ENCODE data around the gene PRL. TPM values are rescaled to one million over a fixed set of nuclear protein-coding genes. Genes with fewer than 3 reads are reported as not detected.

Gene PRL
- total RNA-seq, 3 donors from 2014 or later (not counting 1 experiment from before 2014, with no cell fraction given), result not detected

DNA sequence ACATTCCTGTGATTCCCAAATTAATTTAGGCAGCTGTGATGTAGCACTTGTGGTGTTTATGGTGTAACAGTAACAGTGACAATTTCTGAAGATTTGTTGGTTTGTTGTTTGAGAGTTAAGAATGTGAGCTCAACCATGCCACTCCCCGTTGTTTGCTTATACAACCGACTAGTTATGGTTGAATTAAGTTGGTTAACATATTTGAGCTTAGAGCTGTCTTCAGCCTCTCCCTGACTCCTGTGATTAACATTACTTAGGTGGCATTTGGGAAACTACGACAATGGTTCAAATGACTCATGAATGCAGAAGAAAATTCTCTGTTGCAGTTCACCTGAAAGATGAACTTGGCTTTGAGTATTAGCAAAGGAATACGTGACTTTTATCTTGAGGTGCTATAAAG is 35.9 kb upstream of the PRL start:
- 88% methylated on average over 3 of the region's 4 CpGs for WGBS (ENCODE audit: insufficient coverage)
- peaks cover 4 to 6% of the 10 kb centered on the region in 2 donors for H3K9me3 Mint-ChIP-seq

DNA sequence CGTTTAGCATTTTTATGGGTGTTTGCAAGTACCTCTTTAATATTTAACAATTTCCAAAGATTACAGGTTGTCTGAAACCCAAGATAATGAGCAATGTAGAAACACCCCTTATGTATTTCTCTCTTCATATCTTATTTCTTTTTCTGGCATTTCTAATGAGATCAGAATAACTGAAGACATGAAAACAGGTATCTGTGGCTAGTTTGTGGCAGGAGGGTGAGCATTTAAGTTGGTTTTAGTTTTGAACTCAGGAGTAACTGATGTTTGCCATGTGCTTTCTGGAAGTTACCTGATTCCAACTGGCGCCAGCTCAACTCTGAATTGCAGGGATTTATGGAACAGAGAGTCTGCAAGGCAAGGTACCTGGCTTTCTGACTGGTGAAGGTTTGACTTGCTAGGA is 35.4 kb upstream of the PRL start:
- Histone ChIP-seq H3K9me3 (ENCODE audit: control insufficient read depth, insufficient read depth, low read length) (no peaks in the 10 kb centered on the region), H3K4me1 (ENCODE audit: control insufficient read depth, insufficient read depth, low read length) (no peaks in the 10 kb centered on the region), H3K27me3 (ENCODE audit: control insufficient read depth, insufficient read depth, low read length) (no peaks in the 10 kb centered on the region), H3K36me3 (ENCODE audit: control insufficient read depth, insufficient read depth, low read length) (no peaks in the 10 kb centered on the region), H3K4me3 (ENCODE audit: low read length) (no peak overlapping the region), H3K27ac (ENCODE audit: low read length) (no peak overlapping the region)
- peaks cover 2 to 6% of the 10 kb centered on the region in 2 donors for H3K9me3 Mint-ChIP-seq
- ATAC-seq, result no peak
- 92% methylated on average over 1 of the region's 2 CpGs for WGBS (ENCODE audit: insufficient coverage)
- no peaks in the 10 kb centered on the region for H3K36me3 Mint-ChIP-seq
- no peak for DNase-seq
- TF ChIP-seq, protein P1, sequence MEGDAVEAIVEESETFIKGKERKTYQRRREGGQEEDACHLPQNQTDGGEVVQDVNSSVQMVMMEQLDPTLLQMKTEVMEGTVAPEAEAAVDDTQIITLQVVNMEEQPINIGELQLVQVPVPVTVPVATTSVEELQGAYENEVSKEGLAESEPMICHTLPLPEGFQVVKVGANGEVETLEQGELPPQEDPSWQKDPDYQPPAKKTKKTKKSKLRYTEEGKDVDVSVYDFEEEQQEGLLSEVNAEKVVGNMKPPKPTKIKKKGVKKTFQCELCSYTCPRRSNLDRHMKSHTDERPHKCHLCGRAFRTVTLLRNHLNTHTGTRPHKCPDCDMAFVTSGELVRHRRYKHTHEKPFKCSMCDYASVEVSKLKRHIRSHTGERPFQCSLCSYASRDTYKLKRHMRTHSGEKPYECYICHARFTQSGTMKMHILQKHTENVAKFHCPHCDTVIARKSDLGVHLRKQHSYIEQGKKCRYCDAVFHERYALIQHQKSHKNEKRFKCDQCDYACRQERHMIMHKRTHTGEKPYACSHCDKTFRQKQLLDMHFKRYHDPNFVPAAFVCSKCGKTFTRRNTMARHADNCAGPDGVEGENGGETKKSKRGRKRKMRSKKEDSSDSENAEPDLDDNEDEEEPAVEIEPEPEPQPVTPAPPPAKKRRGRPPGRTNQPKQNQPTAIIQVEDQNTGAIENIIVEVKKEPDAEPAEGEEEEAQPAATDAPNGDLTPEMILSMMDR (IDR thresholded peaks at IDR 0.05), result no peak
- H3K4me3 Mint-ChIP-seq, result no peak overlapping the region
- intact Hi-C loops (cut with micrococcal nuclease), result no loop called here
- no peaks in the 10 kb centered on the region for H3K27me3 Mint-ChIP-seq (ENCODE audit: low read depth in 2 of 2)
- H3K4me1 Mint-ChIP-seq, result no peaks in the 10 kb centered on the region
- H3K27ac Mint-ChIP-seq, result no peak overlapping the region

More for the DNA sequence above, 35.9 kb upstream of the PRL start:
- ATAC-seq, result no peak
- H3K4me3 Mint-ChIP-seq, result no peak overlapping the region
- H3K27me3 ChIP-seq (ENCODE audit: control insufficient read depth, insufficient read depth, low read length), result no peaks in the 10 kb centered on the region
- no peaks in the 10 kb centered on the region for H3K4me1 Mint-ChIP-seq
- no peak overlapping the region for H3K27ac ChIP-seq (ENCODE audit: low read length)
- H3K27me3 Mint-ChIP-seq (ENCODE audit: low read depth in 2 of 2), result no peaks in the 10 kb centered on the region
- no peak overlapping the region for H3K4me3 ChIP-seq (ENCODE audit: low read length)
- no peaks in the 10 kb centered on the region for H3K9me3 ChIP-seq (ENCODE audit: control insufficient read depth, insufficient read depth, low read length)
- no peaks in the 10 kb centered on the region for H3K36me3 Mint-ChIP-seq
- TF ChIP-seq, protein P1 (IDR thresholded peaks at IDR 0.05), result no peak
- no peak for DNase-seq
- intact Hi-C loops (cut with micrococcal nuclease), result no loop called here
- no peak overlapping the region for H3K27ac Mint-ChIP-seq
- no peaks in the 10 kb centered on the region for H3K4me1 ChIP-seq (ENCODE audit: control insufficient read depth, insufficient read depth, low read length)
- H3K36me3 ChIP-seq (ENCODE audit: control insufficient read depth, insufficient read depth, low read length), result no peaks in the 10 kb centered on the region

DNA sequence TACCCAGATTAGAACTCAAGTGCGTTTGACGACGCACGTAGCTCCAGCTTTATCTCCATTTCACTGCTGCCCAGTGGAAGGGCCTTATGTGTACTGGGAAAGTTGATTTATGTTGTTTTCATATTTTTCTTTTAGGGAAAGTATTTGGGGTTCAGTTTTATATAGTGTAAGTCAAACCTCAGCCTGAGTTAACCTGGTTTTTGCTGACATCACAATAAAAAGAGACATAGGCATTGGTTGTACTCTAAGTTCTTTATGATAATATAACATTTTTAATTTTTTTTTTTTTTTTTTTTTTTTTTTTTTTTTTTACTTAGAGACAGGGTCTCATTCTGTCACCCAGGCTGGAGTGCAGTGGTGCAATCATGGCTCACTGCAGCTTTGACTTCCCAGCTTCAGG is 34.1 kb upstream of the PRL start:
- H3K36me3 ChIP-seq (ENCODE audit: control insufficient read depth, insufficient read depth, low read length), result no peaks in the 10 kb centered on the region
- peaks cover 2 to 10% of the 10 kb centered on the region in 2 donors for H3K9me3 Mint-ChIP-seq
- ATAC-seq, result no peak
- no peaks in the 10 kb centered on the region for H3K4me1 Mint-ChIP-seq
- H3K27me3 Mint-ChIP-seq (ENCODE audit: low read depth in 2 of 2), result no peaks in the 10 kb centered on the region
- no peak overlapping the region for H3K4me3 ChIP-seq (ENCODE audit: low read length)
- 96% methylated on average over 4 of the region's 4 CpGs for WGBS (ENCODE audit: insufficient coverage)
- no peak overlapping the region for H3K27ac ChIP-seq (ENCODE audit: low read length)
- DNase-seq, result no peak
- no peaks in the 10 kb centered on the region for H3K9me3 ChIP-seq (ENCODE audit: control insufficient read depth, insufficient read depth, low read length)
- no peaks in the 10 kb centered on the region for H3K27me3 ChIP-seq (ENCODE audit: control insufficient read depth, insufficient read depth, low read length)
- no peak overlapping the region for H3K4me3 Mint-ChIP-seq
- no peak overlapping the region for H3K27ac Mint-ChIP-seq
- intact Hi-C loops (cut with micrococcal nuclease), result no loop called here
- TF ChIP-seq, protein P1 (IDR thresholded peaks at IDR 0.05), result no peak
- H3K36me3 Mint-ChIP-seq, result no peaks in the 10 kb centered on the region
- H3K4me1 ChIP-seq (ENCODE audit: control insufficient read depth, insufficient read depth, low read length), result no peaks in the 10 kb centered on the region

DNA sequence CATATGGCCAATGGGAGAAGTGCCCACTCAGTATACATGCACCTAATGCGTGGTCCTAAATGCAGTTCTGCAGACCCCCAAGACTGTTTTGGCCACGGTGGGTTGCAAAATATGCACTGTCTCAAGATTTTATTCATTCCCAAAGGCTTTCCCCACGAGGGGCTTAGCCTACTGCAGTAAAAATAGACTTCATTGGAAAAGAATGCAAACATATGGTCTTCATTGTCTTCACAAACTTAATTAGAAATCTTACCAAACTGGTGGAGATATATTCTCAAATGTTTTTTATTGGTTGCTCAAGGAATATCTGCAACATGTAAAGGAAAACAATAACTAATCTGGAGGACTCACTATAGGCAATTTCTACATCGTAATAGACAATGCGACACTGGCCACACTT is 31.6 kb upstream of the PRL start:
- H3K4me3 Mint-ChIP-seq, result no peak overlapping the region
- H3K27me3 Mint-ChIP-seq (ENCODE audit: low read depth in 2 of 2), result no peaks in the 10 kb centered on the region
- Histone ChIP-seq H3K4me3 (ENCODE audit: low read length) (no peak overlapping the region), H3K36me3 (ENCODE audit: control insufficient read depth, insufficient read depth, low read length) (no peaks in the 10 kb centered on the region), H3K27me3 (ENCODE audit: control insufficient read depth, insufficient read depth, low read length) (no peaks in the 10 kb centered on the region), H3K9me3 (ENCODE audit: control insufficient read depth, insufficient read depth, low read length) (no peaks in the 10 kb centered on the region), H3K27ac (ENCODE audit: low read length) (no peak overlapping the region), H3K4me1 (ENCODE audit: control insufficient read depth, insufficient read depth, low read length) (no peaks in the 10 kb centered on the region)
- intact Hi-C loops (cut with micrococcal nuclease), result no loop called here
- ATAC-seq (no peak), DNase-seq (no peak)
- H3K4me1 Mint-ChIP-seq, result no peaks in the 10 kb centered on the region
- TF ChIP-seq, protein P1 (IDR thresholded peaks at IDR 0.05), result no peak
- WGBS (ENCODE audit: insufficient coverage), result 92% methylated on average over 5 of the region's 5 CpGs
- no peaks in the 10 kb centered on the region for H3K36me3 Mint-ChIP-seq
- H3K27ac Mint-ChIP-seq, result no peak overlapping the region
- H3K9me3 Mint-ChIP-seq, result peaks cover 2 to 11% of the 10 kb centered on the region in 2 donors

Data from natural killer cell (primary cell).